Activated CD4-positive, alpha-beta T cell treated with anti-CD3 and anti-CD28 coated beads, Interleukin-2, amount 50 U/mL, for 48 hours (primary cell): ENCODE measurements around the gene HINT3.
"Not testable (repeated sequence)": the region's sequence is repeated elsewhere in the genome, so short reads cannot be mapped to it uniquely, and the experiment has no call there.

Experiments
- DNase-seq, 2 experiments: peaks; one replicate each; pipeline ENCODE4 v3.0.0-alpha.2; 2020

HINT3 gene

GRCh38 chr6:125963817-125964216, 7.2 kb downstream of the HINT3 start:
- DNase-seq, result no peak

- no peak for DNase-seq
These were observed 10.0 kb downstream of the HINT3 start for GRCh38 chr6:125966569-125966968.

GRCh38 chr6:125968493-125968892, 11.9 kb downstream of the HINT3 start:
- DNase-seq, result no peak

GRCh38 chr6:125970760-125971159, 14.2 kb downstream of the HINT3 start:
- DNase-seq, result no peak

- not testable (repeated sequence) for DNase-seq
These were observed 15.9 kb downstream of the HINT3 start for GRCh38 chr6:125972478-125972877.

- DNase-seq, result no peak
These were observed 17.8 kb downstream of the HINT3 start for GRCh38 chr6:125974214-125974866.

- no peak for DNase-seq
These were observed 22.5 kb downstream of the HINT3 start for GRCh38 chr6:125979101-125979500.

- no peak for DNase-seq
These were observed 25.1 kb downstream of the HINT3 start for GRCh38 chr6:125981571-125982185.

GRCh38 chr6:125983246-125983945, 26.8 kb downstream of the HINT3 start:
- no peak for DNase-seq

- no peak for DNase-seq
These were observed 27.7 kb downstream of the HINT3 start for GRCh38 chr6:125984311-125984710.

- no peak for DNase-seq
These were observed 29.0 kb downstream of the HINT3 start for GRCh38 chr6:125985522-125985921.

- no peak for DNase-seq
These were observed 29.4 kb downstream of the HINT3 start for GRCh38 chr6:125985979-125986300.

- DNase-seq, result peak; percentile 83 to 87
These were observed 29.9 kb downstream of the HINT3 start, which contains the start of gene TRMT11 for GRCh38 chr6:125986301-125987025. TRMT11 (plus strand) TSS chr6:125986540; CDS start chr6:125986551, 11 bp downstream.

- DNase-seq, result no peak
These were observed 30.6 kb downstream of the HINT3 start for GRCh38 chr6:125987026-125987617.

- no peak for DNase-seq
These were observed 31.7 kb downstream of the HINT3 start for GRCh38 chr6:125988280-125988679.

- no peak for DNase-seq
These were observed 33.1 kb downstream of the HINT3 start for GRCh38 chr6:125989631-125990030.

GRCh38 chr6:125991653-125992052, 35.1 kb downstream of the HINT3 start:
- DNase-seq, result no peak

GRCh38 chr6:125994670-125995488, 38.3 kb downstream of the HINT3 start:
- no peak for DNase-seq

GRCh38 chr6:125995972-125996580, 39.5 kb downstream of the HINT3 start:
- peak; percentile 64 to 75 for DNase-seq

- DNase-seq, result no peak
These were observed 46.4 kb downstream of the HINT3 start for GRCh38 chr6:126002755-126003679.

- DNase-seq, result no peak
These were observed 51.2 kb downstream of the HINT3 start for GRCh38 chr6:126007800-126008199.
